Caco-2 (cell line): ENCODE measurements around the gene KRTAP3-2. TPM values are rescaled to one million over a fixed set of nuclear protein-coding genes. Genes with fewer than 3 reads are reported as not detected.
"Not testable (repeated sequence)": the region's sequence is repeated elsewhere in the genome, so short reads cannot be mapped to it uniquely, and the experiment has no call there.

Experiments
- Bru-seq: library from RNA; stranded (reverse); fragments of 400-500 nt; gene quantifications from one replicate; lab custom pipeline; 2021; lab: Mats Ljungman, UMichigan
- BruChase-seq, 2 experiments: library from RNA; stranded (reverse); fragments of 400-500 nt; gene quantifications; one replicate each; lab custom pipeline; 2021; lab: Mats Ljungman, UMichigan
- BruUV-seq: library from RNA; stranded (reverse); fragments of 400-500 nt; replicated peaks from 2 replicates; lab custom pipeline; 2021; lab: Mats Ljungman, UMichigan
- CTCF ChIA-PET: fragments of 300-600 bp; sonication (Branson Sonifier 250); formaldehyde crosslinking; loops from one replicate; lab custom pipeline; 2022; ENCODE audit warnings: antibody characterized with exemption; lab: Charles Lee
- POLR2A ChIA-PET: fragments of 300-600 bp; sonication (Branson Sonifier 250); formaldehyde crosslinking; loops from one replicate; lab custom pipeline; 2022; ENCODE audit warnings: antibody characterized with exemption; lab: Charles Lee
- DNase-seq, 2 experiments: peaks; one replicate each; pipeline versions ENCODE4 v3.0.0 to v3.0.0-alpha.2; 2020 to 2022
- H3K27me3 ChIP-seq: replicated peaks from 2 replicates; pipeline ENCODE4 v1.6.0; 2011; ENCODE audit warnings: low read length; ENCODE audit not compliant: control insufficient read depth, insufficient read depth
- H3K36me3 ChIP-seq: 2 replicates; pipeline ENCODE4 v1.5.1; 2011; ENCODE audit warnings: low read length; ENCODE audit not compliant: control insufficient read depth, insufficient read depth
- H3K4me1 ChIP-seq: fragments of 250-450 bp; sonication (Bioruptor Pico); 2 replicates; pipeline ENCODE4 v1.5.1; 2020; ENCODE audit warnings: mild to moderate bottlenecking
- H3K4me3 ChIP-seq: 2 replicates; pipeline ENCODE4 v1.5.1; 2011; ENCODE audit warnings: low read depth, mild to moderate bottlenecking, control low read depth, low read length
- H3K9me3 ChIP-seq: fragments of 250-450 bp; sonication (Bioruptor Pico); 2 replicates; pipeline ENCODE4 v1.5.1; 2020; ENCODE audit warnings: mild to moderate bottlenecking, moderate library complexity
- H3K27ac Mint-ChIP-seq: one replicate; pipeline ENCODE4 v1.8.0; 2022; ENCODE audit warnings: mixed read lengths; ENCODE audit not compliant: unreplicated experiment
- H3K27me3 Mint-ChIP-seq: one replicate; pipeline ENCODE4 v1.8.0; 2022; ENCODE audit warnings: mixed read lengths; ENCODE audit not compliant: insufficient read depth, unreplicated experiment
- H3K36me3 Mint-ChIP-seq: one replicate; pipeline ENCODE4 v1.8.0; 2022; ENCODE audit warnings: mild to moderate bottlenecking, mixed read lengths; ENCODE audit not compliant: insufficient read depth, unreplicated experiment
- H3K4me1 Mint-ChIP-seq: one replicate; pipeline ENCODE4 v1.8.0; 2022; ENCODE audit warnings: low read depth, mixed read lengths; ENCODE audit not compliant: unreplicated experiment
- H3K4me3 Mint-ChIP-seq: one replicate; pipeline ENCODE4 v1.8.0; 2022; ENCODE audit warnings: mild to moderate bottlenecking, moderate library complexity, mixed read lengths; ENCODE audit not compliant: unreplicated experiment
- H3K9me3 Mint-ChIP-seq: one replicate; pipeline ENCODE4 v1.8.0; 2022; ENCODE audit warnings: mixed read lengths; ENCODE audit not compliant: unreplicated experiment
- intact Hi-C: fragments of 100-400 bp; cut with micrococcal nuclease; formaldehyde crosslinking; loops from one replicate; pipeline ENCODE4 v1.10.0; 2022; ENCODE audit not compliant: unreplicated experiment
- long read RNA-seq: library from polyadenylated mRNA; stranded (forward); transcript quantifications from one replicate; pipeline ENCODE4 v2.0.0, GENCODE V29; 2022
- total RNA-seq: library from RNA; stranded (reverse); gene quantifications from 2 replicates; pipeline ENCODE4 v1.2.3, GENCODE V29; 2022
- TF ChIP-seq, protein P1 (sequence below), 2 experiments: fragments of 200-600 bp in 1 of 2; IDR thresholded peaks; 1 replicate in 1 of 2; 2 replicates in 1 of 2; pipeline versions ENCODE4 v1.5.1 to v1.8.0; 2011 to 2022; ENCODE audit warnings: antibody characterized with exemption in 1 of 2, control low read depth in 1 of 2, inconsistent platforms in 1 of 2, low read depth in 1 of 2, low read length in 1 of 2, mild to moderate bottlenecking in 1 of 2, moderate library complexity in 1 of 2; ENCODE audit not compliant: insufficient read depth in 1 of 2, severe bottlenecking in 1 of 2, unreplicated experiment in 1 of 2

KRTAP3-2 gene
- not detected in 2 replicates for total RNA-seq
- percentile 26 among the genes with signal in this experiment for Bru-seq, nascent RNA
- percentile 22 among the genes with signal in this experiment for BruChase-seq, experiment 1, labeled RNA remaining after a 2-hour chase
- not detected for BruChase-seq, experiment 2, labeled RNA remaining after a 6-hour chase
- long read RNA-seq, result 0 reads

DNA sequence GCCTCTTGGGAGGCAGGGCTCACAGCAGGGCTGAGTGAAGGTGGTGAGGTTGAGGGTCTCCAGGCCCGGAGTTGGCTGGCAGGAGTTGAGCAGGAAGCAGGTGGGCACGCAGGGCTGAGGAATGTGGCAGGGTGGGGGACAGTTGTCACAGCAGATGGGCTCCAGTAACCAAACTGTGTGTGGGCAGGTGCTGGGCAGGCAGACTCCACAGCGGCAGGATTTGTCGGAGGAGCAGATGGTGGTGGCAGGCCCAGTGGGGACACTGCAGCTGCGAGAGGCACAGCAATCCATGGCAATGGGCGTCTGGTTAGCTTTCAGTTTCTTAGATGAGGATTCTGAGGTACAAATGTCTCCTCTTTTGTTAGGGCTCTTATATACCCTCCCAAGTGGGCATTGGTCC, at the start of gene KRTAP3-2:
KRTAP3-2 (minus strand) TSS at position 344 of the 400 bp plus-strand sequence; CDS start at position 291, 53 bp downstream.
- DNase-seq, H3K36me3 Mint-ChIP-seq, H3K27me3 ChIP-seq, POLR2A ChIA-PET, CTCF ChIA-PET, H3K4me3 Mint-ChIP-seq, H3K27me3 Mint-ChIP-seq, H3K9me3 ChIP-seq, H3K4me3 ChIP-seq, BruUV-seq, H3K27ac Mint-ChIP-seq, H3K36me3 ChIP-seq, H3K4me1 ChIP-seq, intact Hi-C loops: not testable (repeated sequence)
- H3K9me3 Mint-ChIP-seq, result peaks cover 11% of the 10 kb centered on the region
- peaks cover 30% of the 10 kb centered on the region for H3K4me1 Mint-ChIP-seq

DNA sequence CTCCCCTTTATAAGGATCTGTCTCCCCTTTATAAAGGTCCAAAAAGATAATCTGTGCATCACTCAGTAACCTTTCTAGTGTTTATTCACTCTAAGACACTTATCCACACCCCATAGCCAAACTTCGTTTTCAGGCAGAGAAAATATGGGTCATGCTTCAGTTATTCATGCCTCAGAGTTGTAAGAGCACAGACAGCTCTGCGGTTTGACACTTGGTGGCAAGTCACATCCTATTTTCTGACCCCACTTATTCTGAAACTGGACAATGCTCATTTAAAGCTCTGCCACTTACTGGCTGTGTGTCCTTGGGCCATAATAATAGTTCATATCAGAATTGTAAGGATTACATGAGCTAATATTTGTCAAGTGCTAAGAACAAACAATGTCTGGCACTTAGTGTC, 49.4 kb upstream of the KRTAP3-2 start:
- H3K4me1 Mint-ChIP-seq, result peaks cover 26% of the 10 kb centered on the region
- H3K36me3 Mint-ChIP-seq, result peaks cover 5% of the 10 kb centered on the region
- Histone ChIP-seq H3K9me3 (peaks cover 9% of the 10 kb centered on the region), H3K4me3 (no peak overlapping the region), H3K27me3 (no peaks in the 10 kb centered on the region), H3K4me1 (peaks cover 31% of the 10 kb centered on the region), H3K36me3 (no peaks in the 10 kb centered on the region)
- DNase-seq, result no peak
- H3K27ac Mint-ChIP-seq, result peak overlapping the region; percentile 91
- TF ChIP-seq, protein P1, sequence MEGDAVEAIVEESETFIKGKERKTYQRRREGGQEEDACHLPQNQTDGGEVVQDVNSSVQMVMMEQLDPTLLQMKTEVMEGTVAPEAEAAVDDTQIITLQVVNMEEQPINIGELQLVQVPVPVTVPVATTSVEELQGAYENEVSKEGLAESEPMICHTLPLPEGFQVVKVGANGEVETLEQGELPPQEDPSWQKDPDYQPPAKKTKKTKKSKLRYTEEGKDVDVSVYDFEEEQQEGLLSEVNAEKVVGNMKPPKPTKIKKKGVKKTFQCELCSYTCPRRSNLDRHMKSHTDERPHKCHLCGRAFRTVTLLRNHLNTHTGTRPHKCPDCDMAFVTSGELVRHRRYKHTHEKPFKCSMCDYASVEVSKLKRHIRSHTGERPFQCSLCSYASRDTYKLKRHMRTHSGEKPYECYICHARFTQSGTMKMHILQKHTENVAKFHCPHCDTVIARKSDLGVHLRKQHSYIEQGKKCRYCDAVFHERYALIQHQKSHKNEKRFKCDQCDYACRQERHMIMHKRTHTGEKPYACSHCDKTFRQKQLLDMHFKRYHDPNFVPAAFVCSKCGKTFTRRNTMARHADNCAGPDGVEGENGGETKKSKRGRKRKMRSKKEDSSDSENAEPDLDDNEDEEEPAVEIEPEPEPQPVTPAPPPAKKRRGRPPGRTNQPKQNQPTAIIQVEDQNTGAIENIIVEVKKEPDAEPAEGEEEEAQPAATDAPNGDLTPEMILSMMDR (IDR thresholded peaks at IDR 0.05; ENCODE audit: insufficient read depth in 1 of 2, low read depth in 1 of 2, low read length in 1 of 2, severe bottlenecking in 1 of 2, unreplicated experiment in 1 of 2), result no peak
- BruUV-seq, result no TSS peak
- ChIA-PET CTCF (interaction anchor here (0.7 kb wide), 2 partner anchors 10 kb away, joined by 4 to 7 read pairs; no protein-coding TSS in a partner anchor), POLR2A (interaction anchor here (1.8 kb wide), 1 partner anchor 10 kb away, joined by 8 read pairs; no protein-coding TSS in a partner anchor)
- peak overlapping the region; percentile 58 for H3K4me3 Mint-ChIP-seq
- intact Hi-C loops, result no loop called here
- peaks cover 11% of the 10 kb centered on the region for H3K9me3 Mint-ChIP-seq
- H3K27me3 Mint-ChIP-seq, result no peaks in the 10 kb centered on the region

DNA sequence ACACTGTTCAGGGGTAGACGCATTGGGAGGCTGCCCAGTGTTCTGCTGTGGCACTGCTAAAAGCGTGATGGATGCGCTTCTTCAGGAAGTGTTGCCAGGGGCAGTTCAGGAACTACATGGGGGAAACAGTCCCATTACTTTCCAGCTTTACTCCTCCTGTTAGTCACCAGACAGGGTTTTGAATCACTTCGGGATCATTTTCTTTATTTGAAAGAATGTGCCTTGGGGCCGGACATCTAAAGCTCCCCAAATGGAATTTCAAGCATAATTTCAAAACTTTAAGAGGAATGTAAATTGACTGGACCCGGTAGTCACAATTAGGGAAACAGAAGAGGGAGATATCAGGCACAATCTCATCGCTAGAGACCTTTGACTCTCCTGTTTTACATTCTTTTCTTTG, 48.7 kb upstream of the KRTAP3-2 start:
- DNase-seq, result peak; percentile 48 to 65
- intact Hi-C loops, result loop anchor here (1.0 kb wide), 1 partner anchor 39 kb away; the partner anchor contains the start of gene KRTAP3-1
- Mint-ChIP-seq H3K4me1 (peaks cover 19% of the 10 kb centered on the region), H3K4me3 (peak overlapping the region; percentile 58), H3K27me3 (no peaks in the 10 kb centered on the region), H3K9me3 (peaks cover 12% of the 10 kb centered on the region), H3K27ac (peak overlapping the region; percentile 91), H3K36me3 (peaks cover 5% of the 10 kb centered on the region)
- Histone ChIP-seq H3K27me3 (no peaks in the 10 kb centered on the region), H3K4me1 (peaks cover 25% of the 10 kb centered on the region), H3K4me3 (no peak overlapping the region), H3K9me3 (peaks cover 13% of the 10 kb centered on the region), H3K36me3 (no peaks in the 10 kb centered on the region)
- TF ChIP-seq, protein P1 (IDR thresholded peaks at IDR 0.05; ENCODE audit: insufficient read depth in 1 of 2, low read depth in 1 of 2, low read length in 1 of 2, severe bottlenecking in 1 of 2, unreplicated experiment in 1 of 2), result no peak
- ChIA-PET POLR2A (interaction anchor here (1.8 kb wide), 1 partner anchor 11 kb away, joined by 8 read pairs; no protein-coding TSS in a partner anchor), CTCF (interaction anchor here (0.7 kb wide), 1 partner anchor 11 kb away, joined by 7 read pairs; no protein-coding TSS in a partner anchor)
- BruUV-seq, result no TSS peak

DNA sequence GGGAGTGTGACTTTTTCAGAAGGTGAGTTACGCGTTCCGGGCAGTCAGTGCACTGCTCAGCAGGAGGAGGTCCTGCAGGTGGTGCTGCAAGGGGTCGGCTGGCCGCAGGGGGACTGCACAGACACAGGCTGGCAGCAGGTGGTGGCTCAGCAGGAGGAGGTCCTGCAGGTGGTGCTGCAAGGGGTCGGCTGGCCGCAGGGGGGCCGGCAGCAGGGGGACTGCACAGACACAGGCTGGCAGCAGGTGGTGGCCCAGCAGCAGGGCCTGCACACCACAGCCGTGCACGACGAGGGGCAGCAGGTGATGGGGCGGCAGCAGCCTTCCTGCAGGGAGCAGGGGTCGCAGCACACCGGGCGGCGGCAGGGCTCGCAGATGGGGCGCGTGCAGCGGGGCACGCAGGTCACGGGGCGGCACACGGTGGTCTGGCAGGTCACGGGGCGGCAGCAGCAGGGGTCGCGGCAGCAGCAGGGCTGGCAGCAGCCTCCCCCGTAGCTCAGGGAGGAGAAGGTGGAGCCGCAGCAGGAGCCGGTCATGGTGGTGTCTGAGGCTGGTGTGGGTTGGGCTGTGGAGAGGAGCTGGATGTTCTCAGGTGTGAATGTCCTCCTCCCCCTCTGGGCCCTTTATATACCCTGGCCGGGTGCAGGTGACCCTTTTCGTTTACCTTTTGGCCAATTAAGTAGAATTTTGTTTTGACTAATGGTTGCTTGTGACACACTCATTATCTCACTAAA, 47.2 kb upstream of the KRTAP3-2 start, which contains the start of gene KRTAP2-1:
KRTAP2-1 (minus strand) TSS at position 582 of the 731 bp plus-strand sequence; CDS start at position 533, 49 bp downstream.
- ChIA-PET POLR2A (interaction anchor here (0.6 kb wide), 1 partner anchor 137 kb away, joined by 3 read pairs; no protein-coding TSS in a partner anchor), CTCF (interaction anchor here (1.1 kb wide), 1 partner anchor 137 kb away, joined by 3 read pairs; no protein-coding TSS in a partner anchor)
- H3K4me3 ChIP-seq, H3K36me3 ChIP-seq, BruUV-seq, H3K27me3 Mint-ChIP-seq, H3K9me3 ChIP-seq, intact Hi-C loops, DNase-seq, H3K36me3 Mint-ChIP-seq, H3K27me3 ChIP-seq: not testable (repeated sequence)
- peak within 1 kb of the TSS; percentile 58 for H3K4me3 Mint-ChIP-seq
- H3K9me3 Mint-ChIP-seq, result peaks cover 23% of the 10 kb centered on the region
- H3K4me1 Mint-ChIP-seq, result peaks cover 19% of the 10 kb centered on the region
- peak within 1 kb of the TSS; percentile 91 for H3K27ac Mint-ChIP-seq
- peaks cover 25% of the 10 kb centered on the region for H3K4me1 ChIP-seq
